ENCODE data around the gene CDH12. TPM values are rescaled to one million over a fixed set of nuclear protein-coding genes. Genes with fewer than 3 reads are reported as not detected.

Gene CDH12
- total RNA-seq, 2 donors from 2014 or later: 0.90 to 1.9 TPM

DNA sequence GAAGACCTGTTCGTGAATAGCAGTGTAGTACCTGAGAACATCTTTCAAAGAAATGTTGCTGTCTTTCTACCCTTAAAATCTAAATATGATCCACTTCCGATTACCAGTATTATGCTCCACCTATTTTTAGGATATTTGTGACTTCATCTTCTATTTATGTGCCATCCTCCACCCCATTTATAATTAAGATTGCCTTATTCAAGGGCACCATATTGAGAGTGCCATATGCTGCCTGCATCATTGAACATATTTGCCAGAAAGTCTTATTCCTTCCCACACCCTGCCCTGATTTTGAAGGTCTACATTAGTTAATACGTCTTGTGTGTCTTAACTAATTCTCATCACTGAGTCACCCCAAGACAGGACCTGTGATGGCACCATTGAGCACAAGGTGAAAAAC, 1076.7 kb downstream of the CDH12 start:
- TF ChIP-seq, protein P1, sequence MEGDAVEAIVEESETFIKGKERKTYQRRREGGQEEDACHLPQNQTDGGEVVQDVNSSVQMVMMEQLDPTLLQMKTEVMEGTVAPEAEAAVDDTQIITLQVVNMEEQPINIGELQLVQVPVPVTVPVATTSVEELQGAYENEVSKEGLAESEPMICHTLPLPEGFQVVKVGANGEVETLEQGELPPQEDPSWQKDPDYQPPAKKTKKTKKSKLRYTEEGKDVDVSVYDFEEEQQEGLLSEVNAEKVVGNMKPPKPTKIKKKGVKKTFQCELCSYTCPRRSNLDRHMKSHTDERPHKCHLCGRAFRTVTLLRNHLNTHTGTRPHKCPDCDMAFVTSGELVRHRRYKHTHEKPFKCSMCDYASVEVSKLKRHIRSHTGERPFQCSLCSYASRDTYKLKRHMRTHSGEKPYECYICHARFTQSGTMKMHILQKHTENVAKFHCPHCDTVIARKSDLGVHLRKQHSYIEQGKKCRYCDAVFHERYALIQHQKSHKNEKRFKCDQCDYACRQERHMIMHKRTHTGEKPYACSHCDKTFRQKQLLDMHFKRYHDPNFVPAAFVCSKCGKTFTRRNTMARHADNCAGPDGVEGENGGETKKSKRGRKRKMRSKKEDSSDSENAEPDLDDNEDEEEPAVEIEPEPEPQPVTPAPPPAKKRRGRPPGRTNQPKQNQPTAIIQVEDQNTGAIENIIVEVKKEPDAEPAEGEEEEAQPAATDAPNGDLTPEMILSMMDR (conservative IDR thresholded peaks at IDR 0.05): no peak
- Histone ChIP-seq H3K27me3 (ENCODE audit: control insufficient read depth, insufficient read depth, low read length, poor library complexity, severe bottlenecking) (no peaks in the 10 kb centered on the region), H3K4me3 (ENCODE audit: low read length) (no peak overlapping the region), H3K27ac (ENCODE audit: low read depth, low read length) (no peak overlapping the region), H3K9me3 (ENCODE audit: control insufficient read depth, low read length) (no peaks in the 10 kb centered on the region), H3K36me3 (ENCODE audit: control insufficient read depth, insufficient read depth, low read length) (no peaks in the 10 kb centered on the region), H3K9ac (ENCODE audit: extremely low read depth, low read length, poor library complexity, severe bottlenecking) (no peak overlapping the region), H3K4me1 (ENCODE audit: control insufficient read depth, insufficient read depth, low read length) (no peaks in the 10 kb centered on the region)
- no peak overlapping the region for H3K27ac Mint-ChIP-seq
- WGBS, 2 experiments (ENCODE audit: insufficient coverage in 1 of 2, insufficient read length in 1 of 2): 97 to 100% methylated on average over 2 to 3 of the region's 3 CpGs
- H3K4me3 Mint-ChIP-seq: no peak overlapping the region
- DNase-seq: no peak
- H3K9me3 Mint-ChIP-seq: no peaks in the 10 kb centered on the region
- H3K4me1 Mint-ChIP-seq: no peaks in the 10 kb centered on the region
- no peaks in the 10 kb centered on the region for H3K27me3 Mint-ChIP-seq (ENCODE audit: insufficient read depth)
- H3K36me3 Mint-ChIP-seq (ENCODE audit: low read depth): no peaks in the 10 kb centered on the region

DNA sequence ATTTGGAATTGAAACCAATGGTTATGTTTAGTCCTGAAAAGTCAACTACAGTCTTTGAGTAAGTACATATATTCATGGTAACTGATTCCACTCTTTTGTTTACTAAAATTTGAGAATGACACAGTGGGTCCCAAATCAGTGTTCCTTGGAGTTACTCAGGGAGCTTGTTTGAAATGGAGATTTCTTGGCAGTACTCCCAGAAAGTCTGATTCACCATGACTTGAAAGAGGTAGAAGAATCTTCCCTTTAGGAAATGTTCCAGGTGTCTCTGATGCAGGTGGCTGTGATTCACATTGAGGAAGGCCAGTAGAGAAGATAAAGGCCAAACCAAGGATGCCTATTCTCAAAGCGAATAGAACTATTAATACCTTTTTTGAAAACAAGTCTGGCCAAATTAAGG, 1078.3 kb downstream of the CDH12 start:
- no peak overlapping the region for H3K27ac Mint-ChIP-seq
- Histone ChIP-seq H3K9me3 (ENCODE audit: control insufficient read depth, low read length) (no peaks in the 10 kb centered on the region), H3K27ac (ENCODE audit: low read depth, low read length) (no peak overlapping the region), H3K4me1 (ENCODE audit: control insufficient read depth, insufficient read depth, low read length) (no peaks in the 10 kb centered on the region), H3K36me3 (ENCODE audit: control insufficient read depth, insufficient read depth, low read length) (no peaks in the 10 kb centered on the region), H3K4me3 (ENCODE audit: low read length) (no peak overlapping the region), H3K27me3 (ENCODE audit: control insufficient read depth, insufficient read depth, low read length, poor library complexity, severe bottlenecking) (no peaks in the 10 kb centered on the region), H3K9ac (ENCODE audit: extremely low read depth, low read length, poor library complexity, severe bottlenecking) (no peak overlapping the region)
- TF ChIP-seq, protein P1 (conservative IDR thresholded peaks at IDR 0.05): no peak
- H3K36me3 Mint-ChIP-seq (ENCODE audit: low read depth): no peaks in the 10 kb centered on the region
- no peaks in the 10 kb centered on the region for H3K9me3 Mint-ChIP-seq
- H3K4me1 Mint-ChIP-seq: no peaks in the 10 kb centered on the region
- WGBS, 2 experiments (ENCODE audit: insufficient coverage in 1 of 2, insufficient read length in 1 of 2): 83 to 86% methylated on average over 1 of the region's 1 CpG
- no peaks in the 10 kb centered on the region for H3K27me3 Mint-ChIP-seq (ENCODE audit: insufficient read depth)
- no peak for DNase-seq
- no peak overlapping the region for H3K4me3 Mint-ChIP-seq

DNA sequence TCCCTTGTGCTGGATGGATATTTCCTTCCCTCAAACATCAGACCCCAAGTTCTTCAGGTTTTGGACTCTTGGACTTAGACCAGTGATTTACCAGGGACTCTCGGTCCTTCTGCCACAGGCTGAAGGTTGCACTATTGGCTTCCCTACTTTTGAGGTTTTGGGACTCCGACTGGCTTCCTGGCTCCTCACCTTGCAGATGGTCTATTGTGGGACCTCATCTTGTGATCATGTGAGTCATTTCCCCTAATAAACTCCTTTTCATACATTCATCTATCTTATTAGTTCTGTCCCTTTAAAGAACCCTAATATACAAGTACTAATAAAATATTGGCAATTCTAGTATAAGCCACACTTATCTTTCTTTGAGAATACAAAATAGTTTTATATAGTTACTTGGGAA, 1078.9 kb downstream of the CDH12 start:
- H3K27ac ChIP-seq (ENCODE audit: low read depth, low read length): no peak overlapping the region
- no peaks in the 10 kb centered on the region for H3K27me3 ChIP-seq (ENCODE audit: control insufficient read depth, insufficient read depth, low read length, poor library complexity, severe bottlenecking)
- Mint-ChIP-seq H3K27ac (no peak overlapping the region), H3K4me1 (no peaks in the 10 kb centered on the region), H3K4me3 (no peak overlapping the region), H3K27me3 (ENCODE audit: insufficient read depth) (no peaks in the 10 kb centered on the region), H3K36me3 (ENCODE audit: low read depth) (no peaks in the 10 kb centered on the region), H3K9me3 (no peaks in the 10 kb centered on the region)
- no peak for DNase-seq
- no peak overlapping the region for H3K9ac ChIP-seq (ENCODE audit: extremely low read depth, low read length, poor library complexity, severe bottlenecking)
- TF ChIP-seq, protein P1 (conservative IDR thresholded peaks at IDR 0.05): no peak
- 90 to 100% methylated on average over 1 to 2 of the region's 2 CpGs for WGBS, 2 experiments (ENCODE audit: insufficient coverage in 1 of 2, insufficient read length in 1 of 2)
- H3K4me3 ChIP-seq (ENCODE audit: low read length): no peak overlapping the region
- H3K9me3 ChIP-seq (ENCODE audit: control insufficient read depth, low read length): no peaks in the 10 kb centered on the region
- H3K4me1 ChIP-seq (ENCODE audit: control insufficient read depth, insufficient read depth, low read length): no peaks in the 10 kb centered on the region
- H3K36me3 ChIP-seq (ENCODE audit: control insufficient read depth, insufficient read depth, low read length): no peaks in the 10 kb centered on the region

All from endodermal cell (in vitro differentiated cells).